ENCODE data around the gene SEC23B.
A peak's percentile ranks its signal among the peaks of the same experiment; 100 is the strongest.

The SEC23B gene

GRCh38 chr20:18496740-18497592, 10.8 kb upstream of the SEC23B start, which contains the start of gene RBBP9:
TSS of gene RBBP9 (minus strand) at chr20:18497225. CDS start at chr20:18497167, 58 bp downstream.
- TF ChIP-seq TAF1 (IDR thresholded peaks at IDR 0.05; ENCODE audit: borderline replicate concordance, insufficient read depth, low read length), result peak; percentile 63; the same call in 1 of the 2 replicates
- no peak for TF ChIP-seq FOXP2 (optimal IDR thresholded peaks at IDR 0.05; ENCODE audit: borderline replicate concordance, extremely low read depth, extremely low read length, insufficient read depth)
- TF ChIP-seq POLR2AphosphoS5 (IDR thresholded peaks at IDR 0.05; ENCODE audit: low read depth, low read length), result peak; percentile 91
- 0 out of 4 replicates have a peak, but pooled peaks of 1 of the 2 experiments have one; percentile 12 for TF ChIP-seq REST (IDR thresholded peaks at IDR 0.05; ENCODE audit: insufficient read depth in 1 of 2, low read depth in 2 of 2, low read length in 2 of 2)
- 0 out of 2 replicates have a peak, but pooled peaks have one; percentile 66 for TF ChIP-seq SIN3A (IDR thresholded peaks at IDR 0.05; ENCODE audit: borderline replicate concordance, insufficient read depth, low read length)

GRCh38 chr20:18497603-18498002, 10.1 kb upstream of the SEC23B start:
- TF ChIP-seq POLR2AphosphoS5 (IDR thresholded peaks at IDR 0.05; ENCODE audit: low read depth, low read length) (no peak), TAF1 (IDR thresholded peaks at IDR 0.05; ENCODE audit: borderline replicate concordance, insufficient read depth, low read length) (peak; percentile 5; the same call in 1 of the 2 replicates)

GRCh38 chr20:18504479-18505060, 3.2 kb upstream of the SEC23B start:
- TF ChIP-seq REST (IDR thresholded peaks at IDR 0.05; ENCODE audit: insufficient read depth in 1 of 2, low read depth in 2 of 2, low read length in 2 of 2), result no peak
- TF ChIP-seq FOXP2 (optimal IDR thresholded peaks at IDR 0.05; ENCODE audit: borderline replicate concordance, extremely low read depth, extremely low read length, insufficient read depth), result no peak

- TF ChIP-seq FOXP2 (optimal IDR thresholded peaks at IDR 0.05; ENCODE audit: borderline replicate concordance, extremely low read depth, extremely low read length, insufficient read depth) (no peak), TAF1 (IDR thresholded peaks at IDR 0.05; ENCODE audit: borderline replicate concordance, insufficient read depth, low read length) (no peak), POLR2AphosphoS5 (IDR thresholded peaks at IDR 0.05; ENCODE audit: low read depth, low read length) (no peak), SIN3A (IDR thresholded peaks at IDR 0.05; ENCODE audit: borderline replicate concordance, insufficient read depth, low read length) (no peak), REST (IDR thresholded peaks at IDR 0.05; ENCODE audit: insufficient read depth in 1 of 2, low read depth in 2 of 2, low read length in 2 of 2) (no peak)
Observed at GRCh38 chr20:18506744-18507143, 996 bp upstream of the SEC23B start.

GRCh38 chr20:18511571-18511970, 3.8 kb downstream of the SEC23B start:
- TF ChIP-seq REST (IDR thresholded peaks at IDR 0.05; ENCODE audit: insufficient read depth in 1 of 2, low read depth in 2 of 2, low read length in 2 of 2), result no peak
- no peak for TF ChIP-seq SIN3A (IDR thresholded peaks at IDR 0.05; ENCODE audit: borderline replicate concordance, insufficient read depth, low read length)

Measured in PFSK-1 (cell line).